Neutrophil (primary cell): ENCODE results near the gene SLC30A3.

ENCODE experiments used
- H3K27ac ChIP-seq: fragments of 200-600 bp; sonication (generic); 2 replicates; pipeline ENCODE4 v1.5.1; 2016; ENCODE audit warnings: mild to moderate bottlenecking, moderate library complexity
- H3K27me3 ChIP-seq: fragments of 200-600 bp; sonication (generic); 2 replicates; pipeline ENCODE4 v1.6.0; 2016; ENCODE audit warnings: mild to moderate bottlenecking
- H3K36me3 ChIP-seq: fragments of 200-600 bp; sonication (generic); 2 replicates; pipeline ENCODE4 v1.5.1; 2017
- H3K4me1 ChIP-seq, 2 experiments: fragments of 200-600 bp in 1 of 2; sonication (generic) in 1 of 2; 1 replicate in 1 of 2; 2 replicates in 1 of 2; pipeline versions ENCODE4 v1.5.1 to v1.6.1; 2013 to 2016; ENCODE audit warnings: low read depth in 1 of 2, low read length in 1 of 2, mild to moderate bottlenecking in 1 of 2, moderate library complexity in 1 of 2; ENCODE audit not compliant: control insufficient read depth in 1 of 2, insufficient read depth in 1 of 2
- H3K4me3 ChIP-seq, 2 experiments: fragments of 200-600 bp in 1 of 2; sonication (generic) in 1 of 2; 1 replicate in 1 of 2; 2 replicates in 1 of 2; pipeline ENCODE4 v1.5.1; 2013 to 2016; ENCODE audit warnings: low read depth in 1 of 2, low read length in 1 of 2, mild to moderate bottlenecking in 1 of 2, moderate library complexity in 1 of 2
- H3K9me3 ChIP-seq: fragments of 200-600 bp; sonication (generic); 2 replicates; pipeline ENCODE4 v1.5.1; 2016
- TF ChIP-seq, protein P1 (sequence below): fragments of 200-600 bp; sonication (generic); IDR thresholded peaks from 2 replicates; pipeline ENCODE4 v1.5.1; 2016; ENCODE audit warnings: antibody characterized with exemption

The SLC30A3 gene

DNA sequence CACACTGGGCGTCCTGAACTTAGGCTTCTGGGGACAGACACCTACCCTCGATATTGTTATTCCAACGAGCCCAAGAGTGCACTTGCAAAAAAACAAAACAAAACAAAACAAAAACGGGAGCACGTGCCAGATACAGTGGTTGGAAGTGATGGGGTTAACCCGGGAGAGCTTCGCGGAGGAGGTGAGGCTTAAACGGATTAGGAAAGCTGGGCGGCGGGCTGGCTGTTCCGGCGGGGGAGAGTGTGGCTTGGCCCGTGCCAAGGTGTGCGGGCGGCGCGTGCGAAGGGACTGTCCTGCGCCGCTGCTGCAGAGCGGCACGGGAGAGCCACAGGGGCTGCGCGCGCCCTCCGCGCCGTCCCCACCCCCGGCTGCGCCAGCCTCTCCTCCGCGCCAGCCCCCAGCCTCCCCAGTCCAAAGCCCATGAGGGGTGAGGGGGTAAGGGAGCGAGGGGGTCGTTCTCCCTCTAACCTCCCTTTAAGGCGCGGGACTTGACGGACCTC, 1.5 kb upstream of the SLC30A3 start:
- peaks cover 20 to 33% of the 10 kb centered on the region in 2 experiments for H3K4me1 ChIP-seq
- no peaks in the 10 kb centered on the region for H3K36me3 ChIP-seq
- H3K27ac ChIP-seq, result no peak overlapping the region
- H3K27me3 ChIP-seq, result peaks cover 100% of the 10 kb centered on the region
- no peaks in the 10 kb centered on the region for H3K9me3 ChIP-seq
- TF ChIP-seq, protein P1, sequence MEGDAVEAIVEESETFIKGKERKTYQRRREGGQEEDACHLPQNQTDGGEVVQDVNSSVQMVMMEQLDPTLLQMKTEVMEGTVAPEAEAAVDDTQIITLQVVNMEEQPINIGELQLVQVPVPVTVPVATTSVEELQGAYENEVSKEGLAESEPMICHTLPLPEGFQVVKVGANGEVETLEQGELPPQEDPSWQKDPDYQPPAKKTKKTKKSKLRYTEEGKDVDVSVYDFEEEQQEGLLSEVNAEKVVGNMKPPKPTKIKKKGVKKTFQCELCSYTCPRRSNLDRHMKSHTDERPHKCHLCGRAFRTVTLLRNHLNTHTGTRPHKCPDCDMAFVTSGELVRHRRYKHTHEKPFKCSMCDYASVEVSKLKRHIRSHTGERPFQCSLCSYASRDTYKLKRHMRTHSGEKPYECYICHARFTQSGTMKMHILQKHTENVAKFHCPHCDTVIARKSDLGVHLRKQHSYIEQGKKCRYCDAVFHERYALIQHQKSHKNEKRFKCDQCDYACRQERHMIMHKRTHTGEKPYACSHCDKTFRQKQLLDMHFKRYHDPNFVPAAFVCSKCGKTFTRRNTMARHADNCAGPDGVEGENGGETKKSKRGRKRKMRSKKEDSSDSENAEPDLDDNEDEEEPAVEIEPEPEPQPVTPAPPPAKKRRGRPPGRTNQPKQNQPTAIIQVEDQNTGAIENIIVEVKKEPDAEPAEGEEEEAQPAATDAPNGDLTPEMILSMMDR, result no peak
- peak overlapping the region in 1 of 2 experiments; percentile 24 for H3K4me3 ChIP-seq

- peaks cover 100% of the 10 kb centered on the region for H3K27me3 ChIP-seq
- peak overlapping the region in 1 of 2 experiments; percentile 53 for H3K4me3 ChIP-seq
- TF ChIP-seq, protein P1, result no peak
- H3K4me1 ChIP-seq, result peaks cover 20 to 33% of the 10 kb centered on the region in 2 experiments
- H3K36me3 ChIP-seq, result no peaks in the 10 kb centered on the region
- H3K9me3 ChIP-seq, result no peaks in the 10 kb centered on the region
- H3K27ac ChIP-seq, result no peak overlapping the region
Observed at GRCh38 chr2:27263287-27264252, 723 bp upstream of the SLC30A3 start.

GRCh38 chr2:27261926-27262298, 935 bp downstream of the SLC30A3 start:
- Histone ChIP-seq H3K4me3 (no peak overlapping the region), H3K36me3 (no peaks in the 10 kb centered on the region), H3K9me3 (no peaks in the 10 kb centered on the region), H3K27ac (no peak overlapping the region), H3K4me1 (peaks cover 20 to 33% of the 10 kb centered on the region in 2 experiments), H3K27me3 (peaks cover 99% of the 10 kb centered on the region)
- TF ChIP-seq, protein P1, result no peak

GRCh38 chr2:27261241-27261925, 1.5 kb downstream of the SLC30A3 start:
- H3K4me1 ChIP-seq, result peaks cover 20 to 33% of the 10 kb centered on the region in 2 experiments
- H3K27me3 ChIP-seq, result peaks cover 99% of the 10 kb centered on the region
- no peak overlapping the region for H3K4me3 ChIP-seq
- H3K27ac ChIP-seq, result no peak overlapping the region
- no peaks in the 10 kb centered on the region for H3K36me3 ChIP-seq
- TF ChIP-seq, protein P1, result no peak
- H3K9me3 ChIP-seq, result no peaks in the 10 kb centered on the region

GRCh38 chr2:27258051-27258450, 4.8 kb downstream of the SLC30A3 start:
- H3K36me3 ChIP-seq, result no peaks in the 10 kb centered on the region
- H3K9me3 ChIP-seq, result no peaks in the 10 kb centered on the region
- peaks cover 6 to 11% of the 10 kb centered on the region in 2 experiments for H3K4me1 ChIP-seq
- no peak overlapping the region for H3K27ac ChIP-seq
- H3K27me3 ChIP-seq, result peaks cover 93% of the 10 kb centered on the region
- H3K4me3 ChIP-seq, result no peak overlapping the region
- TF ChIP-seq, protein P1, result no peak
